C4-2B (cell line): Measurements from ENCODE around the gene CTTNBP2NL.

Experiments used
- CTCF ChIP-seq: fragments of 450-650 bp; conservative IDR thresholded peaks from 2 replicates; pipeline ENCODE4 v1.5.1; 2017; ENCODE audit warnings: mild to moderate bottlenecking
- ZFX ChIP-seq: fragments of 450-650 bp; IDR thresholded peaks from 2 replicates; pipeline ENCODE4 v1.6.1; 2017

GRCh38 chr1:112356765-112357164 is 39.2 kb upstream of the CTTNBP2NL start:
- TF ChIP-seq CTCF (no peak), ZFX (no peak)
